Muscle of back (tissue), 11 donors: ENCODE measurements around the gene SPATA3. TPM values are rescaled to one million over a fixed set of nuclear protein-coding genes. Genes with fewer than 3 reads are reported as not detected.
A peak's percentile ranks its signal among the peaks of the same experiment; 100 is the strongest.

Experiments used
- DNase-seq, 3 donors: peaks; one replicate each; pipeline versions ENCODE4 v3.0.0 to v3.0.0-alpha.2; 2013
- polyA plus RNA-seq, 10 donors: library from polyadenylated mRNA; unstranded; fragments of 120-200 nt; gene quantifications; one replicate each; pipeline ENCODE4 v1.2.1, GENCODE V29; 2013; ENCODE audit not compliant: insufficient read length in 10 of 10

Gene SPATA3
- polyA plus RNA-seq, 10 donors = not detected

DNA sequence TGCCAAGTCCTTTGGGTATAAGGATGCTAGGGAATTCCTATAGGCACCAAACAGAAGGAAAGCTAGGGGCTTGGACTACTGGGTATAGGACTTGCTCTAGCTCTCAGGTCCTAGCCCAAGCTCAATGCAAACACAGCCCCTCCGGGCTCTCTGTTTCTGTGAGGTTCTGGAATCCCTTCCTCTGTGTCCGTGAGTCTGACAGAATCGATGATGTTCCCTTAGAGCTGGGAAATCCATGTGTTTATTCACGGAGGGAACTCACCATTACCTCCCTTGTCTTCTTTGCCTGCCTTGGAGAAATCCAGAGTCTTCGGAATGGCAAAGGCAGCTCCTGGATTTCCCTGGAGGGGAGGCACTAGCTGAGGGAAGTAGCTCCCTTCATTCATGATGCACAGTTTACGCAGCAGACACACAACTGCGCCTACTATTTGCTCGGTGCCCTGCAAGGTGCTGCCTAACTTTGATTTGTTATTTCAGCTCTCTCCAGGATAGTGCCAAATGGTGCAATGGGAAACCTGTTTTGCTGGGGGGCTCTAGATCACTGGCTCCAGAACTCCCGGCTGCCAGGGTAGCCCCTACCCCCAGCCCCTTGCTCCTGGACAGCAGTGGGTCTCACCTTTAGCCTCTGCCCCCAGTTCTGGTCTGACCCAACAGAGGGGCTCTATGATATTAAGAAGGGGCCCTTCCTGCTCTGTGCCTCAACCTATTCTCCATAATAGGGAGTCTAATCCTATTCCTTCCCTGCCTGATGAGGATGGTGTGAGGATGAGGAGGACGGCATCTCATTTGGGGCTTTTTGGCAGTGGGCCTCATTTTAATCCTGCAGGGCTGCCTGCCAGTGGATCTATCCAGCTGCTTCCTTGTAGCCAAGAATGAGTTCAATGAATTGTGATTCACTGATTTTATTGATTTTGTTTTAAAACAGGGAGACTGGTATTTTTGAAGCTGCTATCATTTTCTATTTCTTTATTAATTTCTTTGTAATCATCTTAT lies 52.3 kb downstream of the SPATA3 start:
- no peak for DNase-seq

DNA sequence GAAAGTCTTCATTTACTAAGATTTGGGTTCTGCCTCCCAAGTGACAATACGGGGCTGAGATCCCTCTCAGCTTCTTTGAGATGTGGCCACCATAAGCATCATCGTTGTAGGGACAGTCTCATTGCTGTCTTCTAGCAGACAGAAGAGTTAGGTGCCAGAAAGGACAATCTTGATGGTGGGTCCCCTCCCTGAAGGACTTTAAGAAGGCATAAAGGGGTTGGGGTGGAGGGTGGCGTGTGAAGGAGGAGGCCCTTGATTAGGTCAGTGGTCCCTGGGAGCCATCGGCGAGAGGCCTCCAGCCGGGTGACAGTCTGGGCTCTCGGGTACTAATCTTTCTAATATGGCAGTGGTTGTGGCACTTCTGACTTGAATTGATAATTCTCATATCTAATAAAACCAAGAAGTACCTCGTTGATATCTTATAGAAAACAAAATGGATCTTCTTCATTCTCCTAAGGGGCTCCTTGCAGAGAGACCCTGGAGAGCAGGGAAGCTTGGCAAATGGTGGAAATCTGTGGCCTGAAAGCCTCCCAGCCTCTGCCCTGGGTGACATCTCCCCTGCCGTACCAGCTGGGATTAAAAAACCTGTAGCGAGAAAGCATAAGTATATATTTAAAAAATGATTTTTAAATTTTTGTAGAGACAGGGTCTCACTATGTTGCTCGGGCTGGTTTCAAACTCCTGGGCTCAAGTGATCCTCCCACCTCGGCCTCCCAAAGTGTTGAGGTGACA lies 53.5 kb downstream of the SPATA3 start:
- DNase-seq = no peak

DNA sequence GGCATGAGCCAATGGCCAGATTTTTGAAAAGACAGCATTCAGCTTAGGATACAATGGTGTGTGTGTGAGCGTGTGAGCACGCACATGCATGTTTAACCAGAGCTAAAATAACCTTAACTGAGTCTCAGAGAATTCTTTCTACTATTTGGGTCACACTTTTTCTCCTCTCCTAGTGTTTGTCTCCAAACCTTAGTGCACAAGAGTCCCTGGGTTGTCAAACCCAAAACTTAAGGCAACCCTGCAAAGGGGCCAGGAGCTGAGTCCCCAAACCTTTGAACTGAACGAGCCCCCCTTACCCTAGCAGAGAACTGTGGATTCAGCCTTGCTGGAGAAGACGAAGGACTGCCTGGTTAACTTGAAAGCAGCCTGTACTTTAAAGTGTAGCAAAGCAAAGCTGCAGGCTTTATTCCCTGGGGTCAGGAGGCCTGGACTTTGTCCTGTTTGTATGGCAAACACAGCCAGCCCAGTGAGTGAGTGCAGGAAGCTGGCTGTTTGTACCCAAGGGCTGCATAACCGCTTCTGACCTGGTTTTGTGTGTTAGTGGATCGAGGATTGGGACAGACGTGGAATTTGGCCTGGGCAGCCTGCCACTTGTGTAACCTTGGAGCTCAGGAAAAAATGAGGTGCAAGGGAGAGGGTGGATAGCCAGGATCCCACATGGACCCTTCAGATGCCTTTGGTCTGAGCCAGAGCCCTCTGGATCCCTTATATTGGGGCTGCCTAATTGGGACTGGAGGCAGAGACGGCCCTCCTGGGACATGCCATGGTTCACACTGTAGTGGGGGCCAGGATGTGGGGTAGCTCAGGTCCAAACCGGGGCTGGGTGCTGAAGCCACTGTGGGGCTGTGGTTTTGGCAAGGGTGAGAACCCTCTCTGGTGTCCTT lies 54.3 kb downstream of the SPATA3 start:
- no peak for DNase-seq

DNA sequence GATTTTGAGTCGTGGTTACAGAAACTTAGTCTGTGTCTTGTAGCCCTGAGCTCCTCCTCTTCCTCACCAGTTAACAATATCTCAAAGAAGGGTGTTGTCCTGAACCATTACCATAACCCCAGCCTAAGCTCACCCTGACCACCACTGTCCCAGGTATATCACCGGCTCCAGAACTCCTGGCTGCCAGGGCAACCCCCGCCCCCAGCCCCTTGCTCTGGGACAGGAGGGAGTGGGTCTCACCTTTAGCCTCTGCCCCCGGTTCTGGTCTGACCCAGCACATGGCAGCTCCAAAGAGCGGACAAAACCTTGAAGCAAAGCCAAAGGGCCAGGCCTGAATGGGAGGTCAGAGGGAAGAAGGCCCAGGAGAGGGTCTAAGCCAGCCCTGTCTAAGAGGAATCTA lies 55.2 kb downstream of the SPATA3 start:
- no peak for DNase-seq

DNA sequence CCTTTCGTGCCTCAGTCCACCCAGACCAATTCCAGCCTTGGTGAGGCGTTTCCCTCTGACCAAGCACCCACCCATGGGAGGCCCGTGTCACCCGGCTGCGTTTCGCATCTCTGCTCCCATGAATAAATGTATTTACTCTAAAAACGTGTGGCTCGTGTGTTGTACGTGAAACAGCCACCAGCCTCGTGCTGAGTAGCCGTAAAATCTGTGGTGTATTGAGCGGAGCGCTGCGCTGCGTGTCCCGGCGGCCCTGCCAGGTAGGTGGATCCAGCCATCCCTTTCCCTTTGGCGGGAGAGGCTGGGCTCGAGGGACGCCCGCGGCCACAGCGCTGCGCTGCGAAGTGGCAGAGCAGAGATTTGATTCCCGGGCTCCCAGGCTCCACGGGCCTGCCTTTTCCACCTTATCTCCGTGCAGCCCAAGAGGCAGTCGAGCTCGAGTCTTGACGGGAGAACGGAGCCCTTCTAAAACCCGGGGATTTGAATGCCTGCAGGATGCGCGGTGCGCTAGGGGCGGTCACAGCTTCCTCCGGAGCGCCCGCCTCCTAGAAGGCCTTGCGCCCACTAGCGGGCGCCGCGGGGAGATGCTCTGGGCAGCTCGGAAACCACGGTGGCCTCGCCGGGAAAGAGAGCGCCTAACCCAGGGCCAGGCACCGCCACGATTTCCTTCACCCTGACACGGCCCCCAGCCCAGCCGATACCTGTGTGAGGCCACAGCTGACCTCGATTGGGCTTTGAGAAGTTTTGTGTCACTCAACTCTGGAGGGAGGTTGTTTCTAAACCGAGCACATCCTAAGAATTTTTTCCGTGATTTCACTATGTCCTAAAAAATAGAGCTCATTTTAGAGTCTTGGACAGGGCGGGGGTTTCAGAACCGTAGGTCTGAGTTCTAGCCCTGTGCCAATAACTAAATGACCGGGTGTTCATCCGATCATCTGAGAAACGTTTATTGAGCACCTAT lies 56.9 kb downstream of the SPATA3 start:
- DNase-seq = peak; percentile 74 to 94 (median 88)

DNA sequence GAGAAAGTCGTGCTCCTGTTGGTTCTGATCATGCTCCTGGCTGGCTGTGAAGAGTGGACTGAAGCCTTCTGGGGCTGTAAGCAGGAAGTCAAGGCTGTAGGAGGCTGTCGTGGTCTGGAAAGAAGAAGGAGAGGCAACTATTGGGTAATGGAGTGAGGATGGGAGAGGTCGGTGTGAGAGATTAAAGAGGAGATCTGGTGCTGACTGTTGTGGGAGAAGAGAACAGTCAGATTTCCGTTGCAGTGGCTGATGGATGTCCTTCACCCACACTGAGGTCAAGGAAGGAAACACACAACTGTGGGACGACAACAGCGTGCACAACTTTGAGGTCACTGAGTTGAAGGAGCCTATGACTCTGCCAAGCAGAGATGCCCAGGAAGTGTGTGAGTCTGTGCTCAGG lies 57.9 kb downstream of the SPATA3 start:
- no peak for DNase-seq

DNA sequence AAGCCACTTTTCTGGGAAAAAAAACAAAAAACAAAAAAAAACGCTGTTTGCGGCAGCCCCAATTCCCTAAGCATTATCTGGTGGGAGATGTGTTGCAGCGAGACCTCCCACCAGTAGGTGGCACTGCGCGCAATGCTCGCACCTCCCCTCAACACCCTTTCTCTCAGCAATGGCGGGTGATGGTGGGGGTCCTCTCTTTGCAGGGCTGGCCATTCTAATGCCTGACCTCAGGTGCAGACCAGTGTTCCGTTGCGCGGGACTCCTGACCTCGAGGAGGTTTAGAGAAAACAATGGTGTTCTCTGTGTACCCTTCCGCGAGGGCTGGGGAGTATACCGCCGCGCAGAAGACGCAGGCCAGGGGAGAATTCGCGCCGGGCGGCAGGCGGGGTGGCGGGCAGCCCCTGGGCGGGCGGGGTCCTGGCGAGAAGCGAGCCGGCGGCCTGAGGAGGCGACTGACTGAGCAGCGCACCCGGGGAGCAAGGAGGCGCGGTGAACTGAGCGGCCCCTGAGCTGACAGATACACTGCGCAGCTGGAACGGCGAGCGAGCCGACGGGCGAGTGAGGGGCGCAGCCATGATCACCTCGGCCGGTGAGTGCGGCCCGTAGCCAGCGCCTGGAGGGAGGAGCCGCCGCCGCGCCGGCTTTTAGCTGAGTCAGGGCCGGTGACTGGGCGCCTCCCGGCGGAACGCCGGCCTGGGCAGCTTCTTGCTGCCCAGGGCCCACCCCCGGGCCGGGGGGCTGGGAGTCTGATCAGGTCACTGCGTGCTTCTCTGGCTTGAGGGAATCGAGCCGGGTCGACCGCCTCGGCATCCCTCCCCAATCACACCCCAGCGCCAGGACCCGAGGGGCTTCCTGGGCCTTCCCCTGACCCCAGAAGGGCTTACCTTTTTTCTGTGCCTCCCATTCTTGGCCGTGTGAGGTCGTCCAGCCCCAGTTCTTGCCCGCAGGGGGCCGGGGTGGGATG lies 60.8 kb downstream of the SPATA3 start, which contains the start of gene PSMD1:
PSMD1 (plus strand) TSS at position 415 of the 964 bp plus-strand sequence; CDS start at position 574, 159 bp downstream.
- DNase-seq = peak; percentile 93 to 99 (median 96)

DNA sequence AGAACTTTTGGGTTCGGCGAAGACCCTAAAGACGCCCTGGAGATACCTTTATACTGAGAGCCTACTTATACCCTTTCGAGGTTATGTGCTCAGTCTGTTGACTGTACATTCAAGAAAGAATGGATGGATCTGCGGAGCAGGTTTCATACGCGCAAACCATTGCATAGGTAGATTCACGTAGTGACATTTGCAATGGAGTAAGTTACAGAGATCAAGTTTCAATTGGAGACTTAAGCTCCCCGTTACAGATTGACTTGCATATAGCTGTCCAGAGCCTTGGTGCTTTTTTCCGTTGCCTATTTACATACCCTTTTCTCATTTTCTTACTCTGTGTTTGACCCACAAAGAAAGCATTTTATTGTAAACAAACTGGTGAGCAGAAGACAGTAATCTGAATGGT lies 61.7 kb downstream of the SPATA3 start:
- DNase-seq = no peak

Other genes with a start within 250 kb of the SPATA3 start
- 100 to 1,000 TPM; 122 to 273 (median 169) TPM for gene ITM2C, start 131.2 kb upstream of the SPATA3 start, polyA plus RNA-seq
- gene GPR55, start 70.9 kb upstream of the SPATA3 start, polyA plus RNA-seq = under 1 TPM in 5 of 10 donors, not detected in 5; 0.07 to 0.37 (median 0.08) TPM
- gene C2orf72, start 41.4 kb downstream of the SPATA3 start, polyA plus RNA-seq = 1 to 10 TPM in 1 of 10 donors, under 1 TPM in 9; 0.41 to 1.1 (median 0.56) TPM
- 100 to 1,000 TPM in 1 of 10 donors, 10 to 100 TPM in 9; 63.4 to 109 (median 75.8) TPM for gene PSMD1, start 60.7 kb downstream of the SPATA3 start, polyA plus RNA-seq
- under 1 TPM in 8 of 10 donors, not detected in 2; 0.08 to 0.53 (median 0.17) TPM for gene HTR2B, start 128.9 kb downstream of the SPATA3 start, polyA plus RNA-seq
- gene ARMC9, start 202.5 kb downstream of the SPATA3 start, polyA plus RNA-seq = 1 to 10 TPM; 4.0 to 6.7 (median 5.1) TPM